C4-2B (cell line): ENCODE data around the gene MAGEA6.

Experiments
- H3K27ac ChIP-seq: fragments of 450-650 bp; 2 replicates; pipeline ENCODE4 v1.5.1; 2017
- ZFX ChIP-seq: fragments of 450-650 bp; IDR thresholded peaks from 2 replicates; pipeline ENCODE4 v1.6.1; 2017
- TF ChIP-seq, protein P1 (sequence below): fragments of 450-650 bp; conservative IDR thresholded peaks from 2 replicates; pipeline ENCODE4 v1.5.1; 2017; ENCODE audit warnings: mild to moderate bottlenecking

MAGEA6 gene

DNA sequence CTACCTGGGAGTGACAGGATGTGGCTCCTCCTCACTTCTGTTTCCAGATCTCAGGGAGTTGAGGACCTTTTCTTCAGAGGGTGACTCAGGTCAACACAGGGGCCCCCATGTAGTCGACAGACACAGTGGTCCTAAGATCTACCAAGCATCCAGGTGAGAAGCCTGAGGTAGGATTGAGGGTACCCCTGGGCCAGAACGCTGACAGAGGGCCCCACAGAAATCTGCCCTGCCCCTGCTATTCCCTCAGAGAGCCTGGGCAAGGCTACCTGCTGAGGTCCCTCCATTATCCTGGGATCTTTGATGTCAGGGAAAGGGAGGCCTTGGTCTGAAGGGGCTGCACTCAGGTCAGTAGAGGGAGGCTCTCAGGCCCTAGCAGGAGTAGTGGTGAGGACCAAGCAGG, 34.4 kb downstream of the MAGEA6 start:
- no peak overlapping the region for H3K27ac ChIP-seq
- TF ChIP-seq ZFX, result no peak
- TF ChIP-seq, protein P1, sequence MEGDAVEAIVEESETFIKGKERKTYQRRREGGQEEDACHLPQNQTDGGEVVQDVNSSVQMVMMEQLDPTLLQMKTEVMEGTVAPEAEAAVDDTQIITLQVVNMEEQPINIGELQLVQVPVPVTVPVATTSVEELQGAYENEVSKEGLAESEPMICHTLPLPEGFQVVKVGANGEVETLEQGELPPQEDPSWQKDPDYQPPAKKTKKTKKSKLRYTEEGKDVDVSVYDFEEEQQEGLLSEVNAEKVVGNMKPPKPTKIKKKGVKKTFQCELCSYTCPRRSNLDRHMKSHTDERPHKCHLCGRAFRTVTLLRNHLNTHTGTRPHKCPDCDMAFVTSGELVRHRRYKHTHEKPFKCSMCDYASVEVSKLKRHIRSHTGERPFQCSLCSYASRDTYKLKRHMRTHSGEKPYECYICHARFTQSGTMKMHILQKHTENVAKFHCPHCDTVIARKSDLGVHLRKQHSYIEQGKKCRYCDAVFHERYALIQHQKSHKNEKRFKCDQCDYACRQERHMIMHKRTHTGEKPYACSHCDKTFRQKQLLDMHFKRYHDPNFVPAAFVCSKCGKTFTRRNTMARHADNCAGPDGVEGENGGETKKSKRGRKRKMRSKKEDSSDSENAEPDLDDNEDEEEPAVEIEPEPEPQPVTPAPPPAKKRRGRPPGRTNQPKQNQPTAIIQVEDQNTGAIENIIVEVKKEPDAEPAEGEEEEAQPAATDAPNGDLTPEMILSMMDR, result no peak

DNA sequence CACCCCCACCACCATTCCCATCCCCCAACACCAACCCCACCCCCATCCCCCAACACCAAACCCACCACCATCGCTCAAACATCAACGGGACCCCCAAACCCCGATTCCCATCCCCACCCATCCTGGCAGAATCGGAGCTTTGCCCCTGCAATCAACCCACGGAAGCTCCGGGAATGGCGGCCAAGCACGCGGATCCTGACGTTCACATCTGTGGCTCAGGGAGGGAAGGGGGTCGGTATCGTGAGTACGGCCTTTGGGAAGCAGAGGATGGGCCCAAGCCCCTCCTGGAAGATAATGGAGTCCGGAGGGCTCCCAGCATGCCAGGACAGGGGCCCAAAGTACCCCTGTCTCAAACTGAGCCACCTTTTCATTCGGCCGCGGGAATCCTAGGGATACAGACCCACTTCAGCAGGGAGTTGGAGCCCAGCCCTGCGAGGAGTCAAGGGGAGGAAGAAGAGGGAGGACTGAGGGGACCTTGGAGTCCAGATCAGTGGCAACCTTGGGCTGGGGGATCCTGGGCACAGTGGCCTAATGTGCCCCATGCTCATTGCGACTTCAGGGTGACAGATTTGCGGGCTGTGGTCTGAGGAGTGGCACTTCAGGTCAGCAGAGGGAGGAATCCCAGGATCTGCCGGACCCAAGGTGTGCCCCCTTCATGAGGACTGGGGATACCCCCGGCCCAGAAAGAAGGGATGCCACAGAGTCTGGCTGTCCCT, 35.2 kb downstream of the MAGEA6 start:
- peak overlapping the region; percentile 82 for H3K27ac ChIP-seq

DNA sequence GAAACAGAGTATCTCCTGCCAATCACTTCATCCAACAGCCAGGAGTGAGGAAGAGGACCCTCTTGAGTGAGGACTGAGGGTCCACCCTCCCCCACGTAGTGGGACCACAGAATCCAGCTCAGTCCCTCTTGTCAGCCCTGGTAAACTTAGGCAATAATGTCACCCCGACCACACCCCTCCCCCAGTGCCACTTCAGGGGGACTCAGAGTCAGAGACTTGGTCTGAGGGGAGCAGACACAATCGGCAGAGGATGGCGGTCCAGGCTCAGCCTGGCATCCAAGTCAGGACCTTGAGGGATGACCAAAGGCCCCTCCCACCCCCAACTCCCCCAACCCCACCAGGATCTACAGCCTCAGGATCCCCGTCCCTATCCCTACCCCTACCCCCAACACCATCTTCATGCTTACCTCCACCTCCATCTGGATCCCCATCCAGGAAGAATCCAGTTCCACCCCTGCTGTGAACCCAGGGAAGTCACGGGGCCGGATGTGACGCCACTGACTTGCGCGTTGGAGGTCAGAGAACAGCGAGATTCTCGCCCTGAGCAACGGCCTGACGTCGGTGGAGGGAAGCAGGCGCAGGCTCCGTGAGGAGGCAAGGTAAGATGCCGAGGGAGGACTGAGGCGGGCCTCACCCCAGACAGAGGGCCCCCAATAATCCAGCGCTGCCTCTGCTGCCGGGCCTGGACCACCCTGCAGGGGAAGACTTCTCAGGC, 36.1 kb downstream of the MAGEA6 start, which contains the start of the genes CSAG1 and MAGEA12:
Gene CSAG1 (minus strand): TSS at position 461 of the 715 bp plus-strand sequence. CDS start 1,261 bp downstream, outside the sequence.
Gene MAGEA12 (plus strand): TSS at position 497 of the 715 bp plus-strand sequence. CDS start 2,405 bp downstream, outside the sequence.
- H3K27ac ChIP-seq, result peak within 1 kb of the TSS; percentile 82
- TF ChIP-seq, protein P1, result no peak
- no peak for TF ChIP-seq ZFX

DNA sequence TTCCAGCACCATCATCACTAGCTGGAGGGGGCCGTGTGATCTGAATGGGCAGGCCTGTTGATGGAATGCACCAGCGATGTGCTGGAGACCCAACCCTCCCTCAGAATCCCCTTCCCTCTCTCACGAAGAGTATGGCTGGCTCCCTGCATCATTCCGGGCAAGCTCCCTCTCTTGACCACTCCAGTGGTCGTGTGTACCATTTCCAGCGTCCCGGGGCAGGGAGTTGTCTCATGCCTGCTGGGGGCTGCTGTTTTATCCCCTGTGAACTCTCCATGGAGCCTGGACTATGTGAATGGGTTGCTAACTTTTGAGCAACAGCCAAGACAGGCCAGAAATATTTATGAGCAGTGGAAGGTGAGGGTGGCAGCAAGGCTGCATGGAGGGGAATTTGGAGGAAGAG, 44.1 kb downstream of the MAGEA6 start:
- no peak for TF ChIP-seq ZFX
- TF ChIP-seq, protein P1, result no peak
- no peak overlapping the region for H3K27ac ChIP-seq
